HG03095 (cell line): ENCODE results near the gene TRAPPC5.

Source experiments
- ATAC-seq: cut with Tn5 transposase; IDR thresholded peaks from one replicate; pipeline ENCODE4 v1.9.1; 2021; ENCODE audit warnings: moderate library complexity; ENCODE audit not compliant: unreplicated experiment

The TRAPPC5 gene

GRCh38 chr19:7674010-7675005 lies 6.3 kb upstream of the TRAPPC5 start:
- ATAC-seq, result no peak

GRCh38 chr19:7676376-7676775 lies 4.3 kb upstream of the TRAPPC5 start:
- ATAC-seq, result no peak

- no peak for ATAC-seq
These were observed 3.8 kb upstream of the TRAPPC5 start, which contains the start of gene MCEMP1 for GRCh38 chr19:7676854-7677253. Gene MCEMP1, plus strand, starts transcription at chr19:7677090. Its CDS starts 31 bp downstream, at chr19:7677121.

- ATAC-seq, result no peak
These were observed 2.8 kb upstream of the TRAPPC5 start for GRCh38 chr19:7677669-7678311.

- ATAC-seq, result no peak
These were observed 1.5 kb upstream of the TRAPPC5 start for GRCh38 chr19:7678971-7679751.

- ATAC-seq, result no peak
These were observed 645 bp upstream of the TRAPPC5 start for GRCh38 chr19:7679771-7680605.

- no peak for ATAC-seq
These were observed 924 bp downstream of the TRAPPC5 start for GRCh38 chr19:7681340-7682174.

GRCh38 chr19:7682175-7682855 lies 1.7 kb downstream of the TRAPPC5 start:
- ATAC-seq, result no peak

- no peak for ATAC-seq
These were observed 5.2 kb downstream of the TRAPPC5 start for GRCh38 chr19:7685546-7686445.

- no peak for ATAC-seq
These were observed 6.5 kb downstream of the TRAPPC5 start for GRCh38 chr19:7687177-7687576.

GRCh38 chr19:7689165-7689564 lies 8.5 kb downstream of the TRAPPC5 start:
- ATAC-seq, result no peak

GRCh38 chr19:7690779-7691258 lies 10.2 kb downstream of the TRAPPC5 start:
- ATAC-seq, result no peak

GRCh38 chr19:7691497-7691896 lies 10.9 kb downstream of the TRAPPC5 start:
- ATAC-seq, result no peak

- no peak for ATAC-seq
These were observed 11.9 kb downstream of the TRAPPC5 start for GRCh38 chr19:7692417-7693088.

- ATAC-seq, result no peak
These were observed 13.9 kb downstream of the TRAPPC5 start for GRCh38 chr19:7694499-7694898.

- no peak for ATAC-seq
These were observed 17.2 kb downstream of the TRAPPC5 start for GRCh38 chr19:7697721-7698287.

GRCh38 chr19:7698583-7698982 lies 17.9 kb downstream of the TRAPPC5 start:
- ATAC-seq, result no peak
